ENCODE data around the gene RNF2. TPM values are rescaled to one million over a fixed set of nuclear protein-coding genes. Genes with fewer than 3 reads are reported as not detected.

The RNF2 gene
- total and polyA plus RNA-seq, 10 of the 15 experiments (the other 5 are each of a cell fraction or from before 2014, with no cell fraction given) = 4.8 to 36.3 (median 15.1) TPM

DNA sequence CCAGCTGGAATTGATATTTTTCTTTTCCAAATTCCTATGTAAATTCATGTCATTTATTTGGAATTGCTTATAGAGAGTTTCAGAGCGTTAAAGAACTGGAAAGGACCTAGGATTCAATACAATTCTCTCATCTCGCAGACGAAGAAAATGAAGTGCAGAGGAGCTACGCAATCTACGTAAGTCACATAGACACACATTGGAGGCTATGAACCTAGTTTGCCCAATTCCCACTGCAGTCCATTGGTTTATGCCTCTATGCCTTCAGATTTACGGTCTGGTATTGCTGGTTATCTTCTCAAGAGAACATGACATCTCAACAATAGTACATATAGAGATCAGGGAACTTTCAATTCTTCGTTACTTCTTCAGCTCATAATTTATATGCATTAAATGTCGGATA, 971 bp upstream of the RNF2 start (continued):
- TF ChIP-seq, protein P1, sequence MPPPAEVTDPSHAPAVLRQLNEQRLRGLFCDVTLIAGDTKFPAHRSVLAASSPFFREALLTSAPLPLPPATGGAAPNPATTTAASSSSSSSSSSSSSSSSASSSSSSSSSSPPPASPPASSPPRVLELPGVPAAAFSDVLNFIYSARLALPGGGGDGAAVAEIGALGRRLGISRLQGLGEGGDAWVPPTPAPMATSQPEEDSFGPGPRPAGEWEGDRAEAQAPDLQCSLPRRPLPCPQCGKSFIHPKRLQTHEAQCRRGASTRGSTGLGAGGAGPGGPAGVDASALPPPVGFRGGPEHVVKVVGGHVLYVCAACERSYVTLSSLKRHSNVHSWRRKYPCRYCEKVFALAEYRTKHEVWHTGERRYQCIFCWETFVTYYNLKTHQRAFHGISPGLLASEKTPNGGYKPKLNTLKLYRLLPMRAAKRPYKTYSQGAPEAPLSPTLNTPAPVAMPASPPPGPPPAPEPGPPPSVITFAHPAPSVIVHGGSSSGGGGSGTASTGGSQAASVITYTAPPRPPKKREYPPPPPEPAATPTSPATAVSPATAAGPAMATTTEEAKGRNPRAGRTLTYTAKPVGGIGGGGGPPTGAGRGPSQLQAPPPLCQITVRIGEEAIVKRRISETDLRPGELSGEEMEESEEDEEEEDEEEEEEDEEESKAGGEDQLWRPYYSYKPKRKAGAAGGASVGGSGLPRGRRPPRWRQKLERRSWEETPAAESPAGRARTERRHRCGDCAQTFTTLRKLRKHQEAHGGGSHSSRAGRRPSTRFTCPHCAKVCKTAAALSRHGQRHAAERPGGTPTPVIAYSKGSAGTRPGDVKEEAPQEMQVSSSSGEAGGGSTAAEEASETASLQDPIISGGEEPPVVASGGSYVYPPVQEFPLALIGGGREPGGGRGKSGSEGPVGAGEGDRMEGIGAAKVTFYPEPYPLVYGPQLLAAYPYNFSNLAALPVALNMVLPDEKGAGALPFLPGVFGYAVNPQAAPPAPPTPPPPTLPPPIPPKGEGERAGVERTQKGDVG (CRISPR knock-in tag; IDR thresholded peaks at IDR 0.05) = no peak

DNA sequence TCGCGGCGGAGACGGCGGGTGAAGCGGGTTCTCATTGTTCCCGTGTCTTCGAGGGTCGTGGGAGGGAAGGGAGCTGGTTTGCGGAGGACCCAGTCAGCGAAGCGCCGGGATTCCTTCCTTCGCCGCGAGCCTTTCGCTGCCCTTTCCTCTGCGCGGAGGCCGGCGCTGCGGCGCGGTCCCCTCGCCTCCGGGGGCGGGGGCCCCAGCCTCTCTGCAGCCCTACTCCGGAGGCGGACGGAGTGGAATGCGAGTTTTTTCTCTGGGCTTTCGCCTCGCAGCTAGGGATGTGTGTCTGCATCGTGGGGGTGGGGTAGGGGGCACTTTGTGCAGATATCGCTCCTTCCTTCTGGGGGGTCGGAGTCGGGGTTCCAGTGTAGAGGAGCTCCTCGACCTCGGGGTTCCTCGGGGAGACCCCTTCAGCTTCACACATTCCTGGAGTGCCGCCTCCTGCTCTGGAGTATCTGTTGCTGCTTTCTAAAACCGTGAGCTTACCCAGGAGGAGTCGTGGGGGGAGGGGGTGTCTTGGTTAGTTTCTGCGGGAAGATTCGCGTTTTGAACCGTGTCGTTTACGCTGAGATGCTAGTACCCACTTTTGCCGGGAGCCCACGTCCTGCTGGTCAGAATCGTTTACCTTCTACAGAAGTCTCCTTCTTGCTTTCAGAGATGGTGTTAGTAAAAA, 595 bp downstream of the RNF2 start:
- intact Hi-C loops (cut with micrococcal nuclease; ENCODE audit: unreplicated experiment) (loop anchor here (2.0 to 5.0 kb wide), 2 partner anchors 111 to 271 kb away; partner anchors contain the start of genes IVNS1ABP, SWT1 and TRMT1L), in situ Hi-C loops (cut with MboI) (no loop called here)
- no peaks in the 10 kb centered on the region for H3K36me3 ChIP-seq (ENCODE audit: control insufficient read depth in 2 of 2, insufficient read depth in 2 of 2, low read length in 1 of 2)
- peak overlapping the region; percentile 73 for H3K4me3 ChIP-seq
- BruUV-seq (replicated peaks) = no TSS peak
- no peak overlapping the region for H3K27ac ChIP-seq (ENCODE audit: control insufficient read depth, insufficient read depth)
- ChIA-PET RAD21 (ENCODE audit: unreplicated experiment) (interaction anchor here (0.6 to 5.2 kb wide), 8 partner anchors 10 to 235 kb away, joined by 3 to 35 read pairs (median 4); partner anchors contain the start of gene SWT1), CTCF (interaction anchor here (0.6 to 4.8 kb wide), 6 partner anchors 11 to 731 kb away, joined by 3 to 38 read pairs (median 3); no protein-coding TSS in a partner anchor), SMC1A (ENCODE audit: uncharacterized antibody, unreplicated experiment) (interaction anchor here (0.7 to 3.6 kb wide), 11 partner anchors 11 to 290 kb away, joined by 3 to 15 read pairs (median 4); partner anchors contain the start of gene SWT1), POLR2A (interaction anchor here (0.6 to 2.2 kb wide), 8 partner anchors 10 to 295 kb away, joined by 3 to 8 read pairs (median 5); no protein-coding TSS in a partner anchor)
- peak overlapping the region; percentile 90 for H2AFZ ChIP-seq (ENCODE audit: control insufficient read depth, low read depth, low read length)
- H4K20me1 ChIP-seq (ENCODE audit: control insufficient read depth, insufficient read depth) = no peaks in the 10 kb centered on the region
- peak; percentile 91 for FAIRE-seq
- DNase-seq (ENCODE audit: low read depth, low spot score) = no peak
- H3K79me2 ChIP-seq (ENCODE audit: control insufficient read depth, insufficient read depth, low read length) = peaks cover 21% of the 10 kb centered on the region
- WGBS (ENCODE audit: insufficient coverage, insufficient replicate concordance, low lambda C conversion rate, missing lambda C conversion rate) = under 1% methylated on average over 51 of the region's 52 CpGs
- H3K27me3 ChIP-seq (replicated peaks in 1 of 2; ENCODE audit: control insufficient read depth in 2 of 2, insufficient read depth in 2 of 2, low read length in 1 of 2) = no peaks in the 10 kb centered on the region
- peak; percentile 70 for ATAC-seq
- peak overlapping the region; percentile 80 for H3K9ac ChIP-seq (ENCODE audit: control insufficient read depth, insufficient read depth, low read length)
- H3K4me2 ChIP-seq (ENCODE audit: control insufficient read depth, insufficient read depth) = peak overlapping the region; percentile 46
- H3K9me3 ChIP-seq (replicated peaks; ENCODE audit: control insufficient read depth, insufficient read depth, low read length) = no peaks in the 10 kb centered on the region
- TF ChIP-seq BACH1 (IDR thresholded peaks at IDR 0.05; ENCODE audit: borderline replicate concordance) (no peak), PML (IDR thresholded peaks at IDR 0.05; ENCODE audit: low read length) (peak; percentile 55; the same call in 1 of the 2 replicates), ZNF384 (IDR thresholded peaks at IDR 0.05; ENCODE audit: borderline replicate concordance, low read depth, low read length) (no peak), SIN3A (IDR thresholded peaks at IDR 0.05; ENCODE audit: low read depth, low read length) (0 out of 2 replicates have a peak, but pooled peaks have one; percentile 61), RUNX3 (IDR thresholded peaks at IDR 0.05; ENCODE audit: low read length) (0 out of 2 replicates have a peak, but pooled peaks have one; percentile 11)
- H3K4me1 ChIP-seq (ENCODE audit: control insufficient read depth, insufficient read depth, low read length) = no peaks in the 10 kb centered on the region

Data from GM12878 (cell line).